WTC11 (cell line): ENCODE measurements around the gene TIGAR. TPM values are rescaled to one million over a fixed set of nuclear protein-coding genes. Genes with fewer than 3 reads are reported as not detected.

Experiments
- ATAC-seq: fragments of 200-7000 bp; cut with Tn5 transposase; 2 replicates; pipeline ENCODE4 v1.10.0; 2021; ENCODE audit warnings: mild to moderate bottlenecking, moderate library complexity
- CTCF ChIA-PET: fragments of 300-600 bp; sonication (Branson Sonifier 250); formaldehyde crosslinking; loops from one replicate; lab custom pipeline; 2021; ENCODE audit warnings: antibody characterized with exemption; lab: Charles Lee
- POLR2A ChIA-PET: fragments of 350-600 bp; sonication (Branson Sonifier 250); formaldehyde crosslinking; loops from one replicate; lab custom pipeline; 2021; ENCODE audit warnings: antibody characterized with exemption; lab: Charles Lee
- DNase-seq: peaks from one replicate; pipeline ENCODE4 v3.0.0; 2021; ENCODE audit warnings: low spot score
- H3K27ac Mint-ChIP-seq: 2 replicates; pipeline ENCODE4 v1.8.0; 2021; ENCODE audit warnings: mixed read lengths
- H3K27me3 Mint-ChIP-seq: 2 replicates; pipeline ENCODE4 v1.8.0; 2021; ENCODE audit warnings: low read depth, mild to moderate bottlenecking, moderate library complexity, mixed read lengths
- H3K36me3 Mint-ChIP-seq: 2 replicates; pipeline ENCODE4 v1.8.0; 2021; ENCODE audit warnings: mixed read lengths
- H3K4me1 Mint-ChIP-seq: 2 replicates; pipeline ENCODE4 v1.8.0; 2022; ENCODE audit warnings: mixed read lengths
- H3K4me3 Mint-ChIP-seq: 2 replicates; pipeline ENCODE4 v1.8.0; 2021; ENCODE audit warnings: mild to moderate bottlenecking, moderate library complexity, mixed read lengths
- H3K9me3 Mint-ChIP-seq: 2 replicates; pipeline ENCODE4 v1.8.0; 2021; ENCODE audit warnings: mixed read lengths
- ATF2 ChIP-seq: sonication (generic); formaldehyde crosslinking; IDR thresholded peaks from 2 replicates; pipeline ENCODE4 v1.8.1; 2022; ENCODE audit warnings: low read depth, missing genetic modification reagents, borderline replicate concordance
- CBFB ChIP-seq: sonication (generic); formaldehyde crosslinking; IDR thresholded peaks from 2 replicates; pipeline ENCODE4 v1.8.1; 2022; ENCODE audit warnings: mild to moderate bottlenecking, low read depth, missing genetic modification reagents
- CDX4 ChIP-seq: fragments of 250-450 bp; sonication (Bioruptor Pico); IDR thresholded peaks from 2 replicates; pipeline ENCODE4 v1.9.0; 2021; ENCODE audit warnings: moderate library complexity, mild to moderate bottlenecking, inconsistent platforms, borderline replicate concordance
- CREB1 ChIP-seq: sonication (generic); formaldehyde crosslinking; IDR thresholded peaks from 2 replicates; pipeline ENCODE4 v1.8.0; 2023; ENCODE audit warnings: mild to moderate bottlenecking, missing genetic modification reagents
- E2F4 ChIP-seq: sonication (generic); formaldehyde crosslinking; IDR thresholded peaks from 2 replicates; pipeline ENCODE4 v1.8.1; 2022; ENCODE audit warnings: low read depth, mild to moderate bottlenecking, moderate library complexity, missing genetic modification reagents, borderline replicate concordance
- ELF4 ChIP-seq: sonication (generic); formaldehyde crosslinking; IDR thresholded peaks from 2 replicates; pipeline ENCODE4 v1.8.1; 2022; ENCODE audit warnings: low read depth, mild to moderate bottlenecking, moderate library complexity, missing genetic modification reagents
- EMX1 ChIP-seq: fragments of 250-450 bp; sonication (Bioruptor Pico); IDR thresholded peaks from 2 replicates; pipeline ENCODE4 v1.8.0; 2021; ENCODE audit warnings: mild to moderate bottlenecking
- FOXK1 ChIP-seq: sonication (generic); formaldehyde crosslinking; IDR thresholded peaks from 2 replicates; pipeline ENCODE4 v1.8.0; 2022; ENCODE audit warnings: mild to moderate bottlenecking, moderate library complexity, missing genetic modification reagents
- FOXP4 ChIP-seq: sonication (generic); formaldehyde crosslinking; IDR thresholded peaks from 2 replicates; pipeline ENCODE4 v1.8.0; 2022; ENCODE audit warnings: mild to moderate bottlenecking, missing genetic modification reagents
- IRF1 ChIP-seq: sonication (generic); formaldehyde crosslinking; IDR thresholded peaks from 2 replicates; pipeline ENCODE4 v1.8.0; 2023; ENCODE audit warnings: missing genetic modification reagents
- JAZF1 ChIP-seq: fragments of 250-450 bp; sonication (Bioruptor Pico); IDR thresholded peaks from 2 replicates; pipeline ENCODE4 v1.9.0; 2021; ENCODE audit warnings: moderate library complexity, mild to moderate bottlenecking, inconsistent platforms
- KAT7 ChIP-seq: sonication (generic); formaldehyde crosslinking; IDR thresholded peaks from 2 replicates; pipeline ENCODE4 v1.8.1; 2023; ENCODE audit warnings: missing genetic modification reagents, mild to moderate bottlenecking, borderline replicate concordance
- MXD4 ChIP-seq: fragments of 250-450 bp; sonication (Bioruptor Pico); IDR thresholded peaks from 2 replicates; pipeline ENCODE4 v1.8.0; 2021; ENCODE audit warnings: mild to moderate bottlenecking, moderate library complexity, borderline replicate concordance
- NFYB ChIP-seq: sonication (generic); formaldehyde crosslinking; conservative IDR thresholded peaks from 2 replicates; pipeline ENCODE4 v1.8.0; 2022; ENCODE audit warnings: low read depth, missing genetic modification reagents
- NR2C2 ChIP-seq: sonication (generic); formaldehyde crosslinking; IDR thresholded peaks from 2 replicates; pipeline ENCODE4 v1.8.0; 2022; ENCODE audit warnings: mild to moderate bottlenecking, missing genetic modification reagents
- OVOL2 ChIP-seq: fragments of 250-450 bp; sonication (Bioruptor Pico); IDR thresholded peaks from 2 replicates; pipeline ENCODE4 v1.9.0; 2021; ENCODE audit warnings: mild to moderate bottlenecking, borderline replicate concordance
- RELA ChIP-seq: sonication (generic); formaldehyde crosslinking; IDR thresholded peaks from 2 replicates; pipeline ENCODE4 v1.8.1; 2022; ENCODE audit warnings: missing genetic modification reagents, mild to moderate bottlenecking, borderline replicate concordance
- TEAD4 ChIP-seq: sonication (generic); formaldehyde crosslinking; IDR thresholded peaks from 2 replicates; pipeline ENCODE4 v1.8.0; 2022; ENCODE audit warnings: mild to moderate bottlenecking, missing genetic modification reagents
- USF1 ChIP-seq: sonication (generic); formaldehyde crosslinking; IDR thresholded peaks from 2 replicates; pipeline ENCODE4 v1.8.0; 2022; ENCODE audit warnings: mild to moderate bottlenecking, missing genetic modification reagents
- ZNF281 ChIP-seq: sonication (generic); formaldehyde crosslinking; IDR thresholded peaks from 2 replicates; pipeline ENCODE4 v1.8.0; 2023; ENCODE audit warnings: mild to moderate bottlenecking, missing genetic modification reagents
- total RNA-seq: library from RNA; stranded (reverse); gene quantifications from 3 replicates; pipeline ENCODE4 v1.2.3, GENCODE V29; 2021

TIGAR gene
- total RNA-seq, 1 experiment from 2014 or later = 26.7 TPM

- ChIA-PET CTCF (no interaction called here), POLR2A (no interaction called here)
- H3K9me3 Mint-ChIP-seq = peaks cover 24% of the 10 kb centered on the region
These were observed 34.4 kb downstream of the TIGAR start for GRCh38 chr12:4355156-4356040.

More at GRCh38 chr12:4355156-4356040, 34.4 kb downstream of the TIGAR start:
- H3K27ac Mint-ChIP-seq = no peak overlapping the region
- no peaks in the 10 kb centered on the region for H3K27me3 Mint-ChIP-seq
- DNase-seq = no peak
- TF ChIP-seq KAT7 (no peak), MXD4 (CRISPR knock-in tag) (no peak), TEAD4 (CRISPR knock-in tag) (no peak), ZNF281 (CRISPR knock-in tag) (no peak), IRF1 (CRISPR knock-in tag) (no peak), CDX4 (CRISPR knock-in tag) (no peak), FOXP4 (no peak), RELA (CRISPR knock-in tag) (no peak), JAZF1 (CRISPR knock-in tag) (no peak), EMX1 (no peak), CBFB (CRISPR knock-in tag) (no peak), USF1 (CRISPR knock-in tag) (no peak), CREB1 (no peak), ELF4 (CRISPR knock-in tag) (no peak), NFYB (CRISPR knock-in tag) (no peak), E2F4 (CRISPR knock-in tag) (no peak), ATF2 (CRISPR knock-in tag) (no peak), OVOL2 (CRISPR knock-in tag) (no peak), FOXK1 (CRISPR knock-in tag) (no peak), NR2C2 (CRISPR knock-in tag) (no peak)
- TF ChIP-seq, all 79 proteins: peak for 0
- H3K4me3 Mint-ChIP-seq = no peak overlapping the region
- H3K36me3 Mint-ChIP-seq = peaks cover 28% of the 10 kb centered on the region
- peaks cover 4% of the 10 kb centered on the region; the same call in 1 of the 2 replicates for H3K4me1 Mint-ChIP-seq
- no peak for ATAC-seq
